ENCODE data around the gene ALKBH3. TPM values are rescaled to one million over a fixed set of nuclear protein-coding genes. Genes with fewer than 3 reads are reported as not detected.

ALKBH3 gene
- total and polyA plus RNA-seq, 4 donors: 7.8 to 17.2 (median 13.8) TPM

DNA sequence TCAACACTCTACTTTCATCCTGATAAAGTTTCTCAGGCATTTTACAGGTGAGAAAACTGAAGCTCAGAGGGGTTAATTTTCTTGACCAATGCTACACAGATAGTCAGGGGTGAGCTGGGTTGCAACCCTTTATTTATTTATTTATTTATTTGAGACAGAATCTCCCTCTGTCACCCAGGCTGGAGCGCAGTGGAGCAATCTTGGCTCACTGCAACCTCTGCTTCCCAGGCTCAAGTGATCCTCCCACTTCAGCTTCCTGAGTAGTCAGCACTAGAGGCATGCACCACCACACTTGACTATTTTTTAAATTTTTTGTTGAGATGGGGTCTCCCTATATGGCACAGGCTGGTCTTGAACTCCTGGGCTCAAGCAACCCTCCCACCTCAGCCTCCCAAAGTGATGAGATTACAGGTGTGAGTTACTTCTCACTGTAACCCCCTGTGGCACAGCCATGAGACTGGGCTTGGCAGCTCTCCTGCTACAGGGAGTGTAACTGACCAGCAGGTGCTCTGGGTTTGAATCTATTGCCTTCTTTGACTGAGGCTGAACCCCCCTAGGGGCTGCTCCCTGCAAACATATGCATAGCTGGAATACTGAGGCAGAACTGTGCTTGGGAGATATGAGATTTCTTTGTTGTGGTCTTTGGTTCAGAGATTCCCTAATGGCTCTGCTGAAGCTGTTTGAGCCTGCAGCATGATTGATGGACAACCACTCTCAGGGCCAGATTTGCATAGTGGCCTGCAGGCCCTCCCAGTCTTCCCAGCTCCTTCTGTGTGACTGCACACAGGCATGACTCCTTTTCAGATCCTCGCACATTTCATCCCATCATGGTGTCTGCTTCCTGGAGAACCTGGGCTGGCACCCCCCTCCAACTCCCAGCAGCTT, 68.0 kb downstream of the ALKBH3 start:
- H3K9me3 ChIP-seq (ENCODE audit: control insufficient read depth in 4 of 4, low read length in 3 of 4): no peaks in the 10 kb centered on the region
- H3K27me3 ChIP-seq (ENCODE audit: control insufficient read depth in 4 of 4, insufficient read depth in 4 of 4, low read length in 3 of 4): peaks cover 0 to 2% (median 0%) of the 10 kb centered on the region in 4 donors
- no peak for TF ChIP-seq EGR1 (IDR thresholded peaks at IDR 0.05; ENCODE audit: low read depth in 2 of 2)
- no peak for TF ChIP-seq FOXA1 (IDR thresholded peaks at IDR 0.05)
- no peak for TF ChIP-seq YY1 (IDR thresholded peaks at IDR 0.05)
- no peak for TF ChIP-seq RXRA (IDR thresholded peaks at IDR 0.05)
- TF ChIP-seq SP1 (IDR thresholded peaks at IDR 0.05): no peak
- no peak for TF ChIP-seq FOXA2 (IDR thresholded peaks at IDR 0.05)
- TF ChIP-seq NR2F2 (IDR thresholded peaks at IDR 0.05): no peak
- TF ChIP-seq, protein P1, sequence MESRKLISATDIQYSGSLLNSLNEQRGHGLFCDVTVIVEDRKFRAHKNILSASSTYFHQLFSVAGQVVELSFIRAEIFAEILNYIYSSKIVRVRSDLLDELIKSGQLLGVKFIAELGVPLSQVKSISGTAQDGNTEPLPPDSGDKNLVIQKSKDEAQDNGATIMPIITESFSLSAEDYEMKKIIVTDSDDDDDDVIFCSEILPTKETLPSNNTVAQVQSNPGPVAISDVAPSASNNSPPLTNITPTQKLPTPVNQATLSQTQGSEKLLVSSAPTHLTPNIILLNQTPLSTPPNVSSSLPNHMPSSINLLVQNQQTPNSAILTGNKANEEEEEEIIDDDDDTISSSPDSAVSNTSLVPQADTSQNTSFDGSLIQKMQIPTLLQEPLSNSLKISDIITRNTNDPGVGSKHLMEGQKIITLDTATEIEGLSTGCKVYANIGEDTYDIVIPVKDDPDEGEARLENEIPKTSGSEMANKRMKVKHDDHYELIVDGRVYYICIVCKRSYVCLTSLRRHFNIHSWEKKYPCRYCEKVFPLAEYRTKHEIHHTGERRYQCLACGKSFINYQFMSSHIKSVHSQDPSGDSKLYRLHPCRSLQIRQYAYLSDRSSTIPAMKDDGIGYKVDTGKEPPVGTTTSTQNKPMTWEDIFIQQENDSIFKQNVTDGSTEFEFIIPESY (IDR thresholded peaks at IDR 0.05): no peak
- TF ChIP-seq, protein P2, sequence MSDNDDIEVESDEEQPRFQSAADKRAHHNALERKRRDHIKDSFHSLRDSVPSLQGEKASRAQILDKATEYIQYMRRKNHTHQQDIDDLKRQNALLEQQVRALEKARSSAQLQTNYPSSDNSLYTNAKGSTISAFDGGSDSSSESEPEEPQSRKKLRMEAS (IDR thresholded peaks at IDR 0.05): no peak
- no peak overlapping the region for H3K9ac ChIP-seq (ENCODE audit: low read depth in 1 of 2, low read length in 2 of 2)
- H3K4me1 ChIP-seq (ENCODE audit: control insufficient read depth in 4 of 4, insufficient read depth in 4 of 4, low read length in 3 of 4): peaks cover 0 to 11% (median 5%) of the 10 kb centered on the region in 4 donors
- WGBS: 93% methylated on average over 2 of the region's 2 CpGs
- DNase-seq (ENCODE audit: low spot score): no peak
- H3K4me3 ChIP-seq (ENCODE audit: low read depth in 1 of 3, low read length in 3 of 3): no peak overlapping the region
- H3K27ac ChIP-seq (ENCODE audit: low read depth in 1 of 2, low read length in 2 of 2): no peak overlapping the region
- no peaks in the 10 kb centered on the region for H3K36me3 ChIP-seq (ENCODE audit: control insufficient read depth in 4 of 4, insufficient read depth in 3 of 4, low read depth in 1 of 4, low read length in 3 of 4)

DNA sequence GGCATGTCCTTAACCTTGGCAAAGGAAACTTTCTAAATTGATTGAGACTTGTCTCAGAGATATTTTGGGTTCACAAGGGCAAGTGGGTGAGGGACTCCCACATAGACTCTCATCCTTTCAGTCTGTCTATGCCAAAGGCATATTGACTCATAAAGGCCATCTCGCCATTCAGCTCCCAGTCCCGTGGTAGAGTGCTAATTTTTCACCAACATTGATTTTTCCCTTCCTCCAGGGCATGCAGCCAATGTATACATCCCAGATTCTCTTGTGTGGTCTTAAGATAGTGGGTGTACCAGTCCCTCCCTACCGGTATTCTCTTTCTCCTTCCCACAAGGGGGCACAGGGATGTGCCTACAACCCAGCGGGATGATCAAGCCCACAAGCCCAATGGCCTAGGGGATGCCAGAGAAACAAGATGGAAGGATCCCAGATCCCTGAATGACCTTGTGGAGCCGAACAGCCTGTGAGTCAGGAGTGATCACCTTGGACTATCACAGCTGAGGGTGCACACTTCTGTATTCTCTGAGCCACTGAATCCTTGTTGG, 69.8 kb downstream of the ALKBH3 start:
- no peaks in the 10 kb centered on the region for H3K9me3 ChIP-seq (ENCODE audit: control insufficient read depth in 4 of 4, low read length in 3 of 4)
- no peak for TF ChIP-seq FOXA2 (IDR thresholded peaks at IDR 0.05)
- no peak for TF ChIP-seq FOXA1 (IDR thresholded peaks at IDR 0.05)
- no peak for TF ChIP-seq HNF4G (IDR thresholded peaks at IDR 0.05)
- TF ChIP-seq, protein P2 (IDR thresholded peaks at IDR 0.05): no peak
- TF ChIP-seq YY1 (IDR thresholded peaks at IDR 0.05): no peak
- TF ChIP-seq NR2F2 (IDR thresholded peaks at IDR 0.05): no peak
- no peak for TF ChIP-seq JUND (IDR thresholded peaks at IDR 0.05)
- TF ChIP-seq RXRA (IDR thresholded peaks at IDR 0.05): no peak
- no peak for TF ChIP-seq GABPA (IDR thresholded peaks at IDR 0.05 in 1 of 2, conservative IDR thresholded peaks at IDR 0.05 in 1 of 2)
- TF ChIP-seq EGR1 (IDR thresholded peaks at IDR 0.05; ENCODE audit: low read depth in 2 of 2): no peak
- TF ChIP-seq RAD21 (IDR thresholded peaks at IDR 0.05): no peak
- TF ChIP-seq, protein P3, sequence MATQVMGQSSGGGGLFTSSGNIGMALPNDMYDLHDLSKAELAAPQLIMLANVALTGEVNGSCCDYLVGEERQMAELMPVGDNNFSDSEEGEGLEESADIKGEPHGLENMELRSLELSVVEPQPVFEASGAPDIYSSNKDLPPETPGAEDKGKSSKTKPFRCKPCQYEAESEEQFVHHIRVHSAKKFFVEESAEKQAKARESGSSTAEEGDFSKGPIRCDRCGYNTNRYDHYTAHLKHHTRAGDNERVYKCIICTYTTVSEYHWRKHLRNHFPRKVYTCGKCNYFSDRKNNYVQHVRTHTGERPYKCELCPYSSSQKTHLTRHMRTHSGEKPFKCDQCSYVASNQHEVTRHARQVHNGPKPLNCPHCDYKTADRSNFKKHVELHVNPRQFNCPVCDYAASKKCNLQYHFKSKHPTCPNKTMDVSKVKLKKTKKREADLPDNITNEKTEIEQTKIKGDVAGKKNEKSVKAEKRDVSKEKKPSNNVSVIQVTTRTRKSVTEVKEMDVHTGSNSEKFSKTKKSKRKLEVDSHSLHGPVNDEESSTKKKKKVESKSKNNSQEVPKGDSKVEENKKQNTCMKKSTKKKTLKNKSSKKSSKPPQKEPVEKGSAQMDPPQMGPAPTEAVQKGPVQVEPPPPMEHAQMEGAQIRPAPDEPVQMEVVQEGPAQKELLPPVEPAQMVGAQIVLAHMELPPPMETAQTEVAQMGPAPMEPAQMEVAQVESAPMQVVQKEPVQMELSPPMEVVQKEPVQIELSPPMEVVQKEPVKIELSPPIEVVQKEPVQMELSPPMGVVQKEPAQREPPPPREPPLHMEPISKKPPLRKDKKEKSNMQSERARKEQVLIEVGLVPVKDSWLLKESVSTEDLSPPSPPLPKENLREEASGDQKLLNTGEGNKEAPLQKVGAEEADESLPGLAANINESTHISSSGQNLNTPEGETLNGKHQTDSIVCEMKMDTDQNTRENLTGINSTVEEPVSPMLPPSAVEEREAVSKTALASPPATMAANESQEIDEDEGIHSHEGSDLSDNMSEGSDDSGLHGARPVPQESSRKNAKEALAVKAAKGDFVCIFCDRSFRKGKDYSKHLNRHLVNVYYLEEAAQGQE (IDR thresholded peaks at IDR 0.05): no peak
- TF ChIP-seq, protein P4, sequence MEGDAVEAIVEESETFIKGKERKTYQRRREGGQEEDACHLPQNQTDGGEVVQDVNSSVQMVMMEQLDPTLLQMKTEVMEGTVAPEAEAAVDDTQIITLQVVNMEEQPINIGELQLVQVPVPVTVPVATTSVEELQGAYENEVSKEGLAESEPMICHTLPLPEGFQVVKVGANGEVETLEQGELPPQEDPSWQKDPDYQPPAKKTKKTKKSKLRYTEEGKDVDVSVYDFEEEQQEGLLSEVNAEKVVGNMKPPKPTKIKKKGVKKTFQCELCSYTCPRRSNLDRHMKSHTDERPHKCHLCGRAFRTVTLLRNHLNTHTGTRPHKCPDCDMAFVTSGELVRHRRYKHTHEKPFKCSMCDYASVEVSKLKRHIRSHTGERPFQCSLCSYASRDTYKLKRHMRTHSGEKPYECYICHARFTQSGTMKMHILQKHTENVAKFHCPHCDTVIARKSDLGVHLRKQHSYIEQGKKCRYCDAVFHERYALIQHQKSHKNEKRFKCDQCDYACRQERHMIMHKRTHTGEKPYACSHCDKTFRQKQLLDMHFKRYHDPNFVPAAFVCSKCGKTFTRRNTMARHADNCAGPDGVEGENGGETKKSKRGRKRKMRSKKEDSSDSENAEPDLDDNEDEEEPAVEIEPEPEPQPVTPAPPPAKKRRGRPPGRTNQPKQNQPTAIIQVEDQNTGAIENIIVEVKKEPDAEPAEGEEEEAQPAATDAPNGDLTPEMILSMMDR (IDR thresholded peaks at IDR 0.05; ENCODE audit: low read depth, low read length, missing input control): no peak
- TF ChIP-seq, protein P5, sequence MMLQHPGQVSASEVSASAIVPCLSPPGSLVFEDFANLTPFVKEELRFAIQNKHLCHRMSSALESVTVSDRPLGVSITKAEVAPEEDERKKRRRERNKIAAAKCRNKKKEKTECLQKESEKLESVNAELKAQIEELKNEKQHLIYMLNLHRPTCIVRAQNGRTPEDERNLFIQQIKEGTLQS (IDR thresholded peaks at IDR 0.05): no peak
- TF ChIP-seq, protein P1 (IDR thresholded peaks at IDR 0.05): no peak
- TF ChIP-seq TAF1 (conservative IDR thresholded peaks at IDR 0.05): no peak
- TF ChIP-seq HNF4A (conservative IDR thresholded peaks at IDR 0.05): no peak
- TF ChIP-seq SP1 (IDR thresholded peaks at IDR 0.05): no peak
- H3K4me1 ChIP-seq (ENCODE audit: control insufficient read depth in 4 of 4, insufficient read depth in 4 of 4, low read length in 3 of 4): no peaks in the 10 kb centered on the region
- H3K36me3 ChIP-seq (ENCODE audit: control insufficient read depth in 4 of 4, insufficient read depth in 3 of 4, low read depth in 1 of 4, low read length in 3 of 4): no peaks in the 10 kb centered on the region
- H3K4me3 ChIP-seq (ENCODE audit: low read depth in 1 of 3, low read length in 3 of 3): no peak overlapping the region
- 70% methylated on average over 5 of the region's 5 CpGs for WGBS
- H3K27ac ChIP-seq (ENCODE audit: low read depth in 1 of 2, low read length in 2 of 2): no peak overlapping the region
- no peaks in the 10 kb centered on the region for H3K27me3 ChIP-seq (ENCODE audit: control insufficient read depth in 4 of 4, insufficient read depth in 4 of 4, low read length in 3 of 4)
- H3K9ac ChIP-seq (ENCODE audit: low read depth in 1 of 2, low read length in 2 of 2): no peak overlapping the region
- no peak for DNase-seq (ENCODE audit: low spot score)
